Muscle of leg (tissue), 11 donors: ENCODE data around the gene SCUBE1. TPM values are rescaled to one million over a fixed set of nuclear protein-coding genes. Genes with fewer than 3 reads are reported as not detected.
A peak's percentile ranks its signal among the peaks of the same experiment; 100 is the strongest.

Experiments
- DNase-seq: peaks from one replicate; pipeline ENCODE4 v3.0.0; 2013
- H3K27ac ChIP-seq: one replicate; pipeline ENCODE4 v1.5.1; 2013; ENCODE audit warnings: mild to moderate bottlenecking, low read length, control low read depth
- H3K27me3 ChIP-seq: one replicate; pipeline ENCODE4 v1.6.1; 2013; ENCODE audit warnings: low read length; ENCODE audit not compliant: control insufficient read depth, insufficient read depth
- H3K36me3 ChIP-seq: one replicate; pipeline ENCODE4 v1.6.1; 2013; ENCODE audit warnings: low read length; ENCODE audit not compliant: control insufficient read depth, insufficient read depth
- H3K4me1 ChIP-seq: one replicate; pipeline ENCODE4 v1.6.1; 2013; ENCODE audit warnings: low read length; ENCODE audit not compliant: control insufficient read depth, insufficient read depth
- H3K4me3 ChIP-seq: one replicate; pipeline ENCODE4 v1.5.1; 2013; ENCODE audit warnings: low read length, control low read depth
- H3K9me3 ChIP-seq: replicated peaks from 2 replicates; pipeline ENCODE4 v1.6.1; 2013; ENCODE audit warnings: low read depth, low read length; ENCODE audit not compliant: control insufficient read depth
- WGBS: methylation state at CpG from one replicate; pipeline ENCODE4 v1.1.5; 2013; ENCODE audit warnings: missing lambda C conversion rate; ENCODE audit not compliant: insufficient coverage; 5-methylcytosine and 5-hydroxymethylcytosine counted together
- polyA plus RNA-seq, 8 donors: library from polyadenylated mRNA; unstranded; fragments of 120-200 nt; gene quantifications; one replicate each; pipeline versions ENCODE4 v1.2.1 to v1.2.3, GENCODE V29; 2013; ENCODE audit warnings: inconsistent platforms in 1 of 8, low replicate concordance in 1 of 8; ENCODE audit not compliant: insufficient read length in 8 of 8, insufficient read depth in 1 of 8
- total RNA-seq: library from RNA; stranded (reverse); fragments of 120-200 nt; gene quantifications from one replicate; pipeline ENCODE4 v1.2.4, GENCODE V29; 2013

Gene SCUBE1
- total and polyA plus RNA-seq, 9 donors = 0.13 to 2.1 (median 0.45) TPM

- H3K27ac ChIP-seq = no peak overlapping the region
- H3K9me3 ChIP-seq = no peaks in the 10 kb centered on the region
- WGBS = 58% methylated on average over 12 of the region's 22 CpGs
- no peaks in the 10 kb centered on the region for H3K36me3 ChIP-seq
- H3K27me3 ChIP-seq = peaks cover 2% of the 10 kb centered on the region
- no peak overlapping the region for H3K4me3 ChIP-seq
- DNase-seq = no peak
- no peaks in the 10 kb centered on the region for H3K4me1 ChIP-seq
Measured at GRCh38 chr22:43197271-43197941, 145.8 kb downstream of the SCUBE1 start.

DNA sequence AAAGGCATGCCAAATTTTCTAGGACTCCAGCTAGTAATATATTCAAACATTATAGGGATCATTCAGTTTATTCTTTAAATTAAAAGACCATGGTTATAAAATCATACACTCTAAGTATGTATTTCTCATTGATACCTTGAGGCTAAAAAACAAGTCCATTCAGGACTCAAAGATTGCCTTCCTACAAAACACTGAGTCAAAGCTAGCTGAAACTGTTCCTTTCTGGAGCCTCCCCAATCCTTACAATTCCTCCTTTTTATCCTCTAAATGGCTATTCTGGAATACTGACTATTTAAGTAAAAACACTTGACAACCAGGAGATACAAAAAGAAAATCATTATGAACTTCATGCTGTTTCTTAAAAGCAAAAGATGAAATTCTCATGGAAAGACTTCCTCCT lies 151.3 kb downstream of the SCUBE1 start:
- H3K27me3 ChIP-seq = peaks cover 11% of the 10 kb centered on the region
- no peak for DNase-seq
- H3K9me3 ChIP-seq = no peaks in the 10 kb centered on the region
- H3K36me3 ChIP-seq = no peaks in the 10 kb centered on the region
- H3K4me1 ChIP-seq = peaks cover 2% of the 10 kb centered on the region
- H3K27ac ChIP-seq = no peak overlapping the region
- H3K4me3 ChIP-seq = no peak overlapping the region

DNA sequence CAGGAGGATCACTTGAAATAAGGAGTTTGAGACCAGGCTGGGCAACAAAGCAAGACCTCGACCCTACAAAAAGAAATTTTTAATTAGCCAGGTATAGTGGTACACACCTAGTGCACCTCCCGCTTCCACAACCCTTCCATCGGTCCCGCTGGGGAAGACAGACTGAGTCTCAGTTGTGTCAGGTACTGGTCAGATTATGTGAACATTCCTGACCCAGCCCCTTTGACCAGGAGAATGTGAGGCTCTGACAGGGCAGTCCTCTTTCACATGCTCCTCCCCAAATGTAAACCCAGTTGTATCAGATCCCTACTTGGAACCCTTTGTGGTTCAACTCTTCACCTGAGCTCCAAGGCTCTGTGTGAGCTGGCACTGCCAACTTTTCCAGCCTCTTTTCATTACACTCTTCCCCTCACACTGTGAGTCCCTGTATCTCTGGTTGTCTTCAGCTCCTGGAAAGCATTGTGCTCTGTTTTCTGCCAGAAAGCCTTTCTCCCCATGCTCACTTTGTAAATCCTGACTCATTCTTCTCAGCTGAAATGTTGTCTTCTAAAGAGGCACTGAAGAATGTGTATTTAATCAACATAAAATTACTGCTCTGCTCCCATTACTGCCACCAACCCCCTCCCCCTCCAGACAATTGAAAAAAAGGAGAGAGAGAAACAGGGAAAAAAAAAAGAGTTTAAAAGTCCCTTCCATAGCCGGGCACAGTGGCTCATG lies 154.2 kb downstream of the SCUBE1 start:
- 100% methylated on average over 3 of the region's 5 CpGs for WGBS
- H3K4me1 ChIP-seq = peaks cover 21% of the 10 kb centered on the region
- DNase-seq = no peak

DNA sequence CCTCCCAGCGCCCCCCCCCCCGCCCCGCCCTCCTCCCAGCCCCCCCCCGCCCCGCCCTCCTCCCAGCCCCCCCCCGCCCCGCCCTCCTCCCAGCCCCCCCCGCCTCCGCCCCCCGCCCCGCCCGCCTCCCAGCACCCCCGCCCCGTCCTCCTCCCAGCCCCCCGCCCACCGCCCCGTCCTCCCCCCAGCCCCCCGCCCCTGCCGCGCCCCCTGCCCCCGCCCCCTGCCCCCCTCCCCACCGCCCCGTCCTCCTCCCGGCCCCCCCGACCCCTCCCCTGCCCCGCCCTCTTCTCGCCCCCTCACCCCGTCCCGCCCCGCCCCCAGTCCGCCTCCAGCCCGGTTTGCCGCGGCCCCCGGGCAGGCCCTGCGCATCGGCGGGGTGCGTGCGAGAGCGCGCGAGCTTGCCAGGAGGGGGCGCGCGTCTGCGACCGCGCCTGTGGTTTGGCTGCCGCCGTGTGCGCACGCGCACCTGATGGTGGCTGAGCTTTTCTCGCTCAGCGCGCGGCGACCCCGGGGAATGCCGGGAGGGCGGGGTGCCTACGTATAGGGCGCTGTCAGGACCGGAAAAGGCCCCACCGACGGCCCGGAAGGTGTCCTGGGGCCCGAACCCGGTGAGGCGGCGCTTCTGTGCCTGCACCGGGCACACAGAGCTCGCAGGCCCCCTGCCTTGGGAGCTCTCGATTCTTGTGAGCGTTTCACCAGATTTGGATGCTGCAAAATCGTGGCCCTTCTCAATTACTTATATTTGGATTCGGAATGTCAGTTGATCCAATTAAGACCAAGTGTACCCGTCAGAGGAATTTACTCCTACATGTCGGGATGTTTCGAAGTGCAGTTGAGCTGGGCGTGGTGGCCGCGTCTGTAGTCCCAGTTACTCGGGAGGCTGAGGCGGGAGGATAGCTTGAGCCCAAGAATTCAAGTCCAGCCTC lies 155.7 kb downstream of the SCUBE1 start:
- peaks cover 21% of the 10 kb centered on the region for H3K4me1 ChIP-seq
- H3K9me3 ChIP-seq = no peaks in the 10 kb centered on the region
- DNase-seq = peak; percentile 98
- H3K4me3 ChIP-seq = peak overlapping the region; percentile 59
- H3K36me3 ChIP-seq = peaks cover 10% of the 10 kb centered on the region
- H3K27me3 ChIP-seq = peaks cover 9% of the 10 kb centered on the region
- peak overlapping the region; percentile 94 for H3K27ac ChIP-seq
- WGBS = 1% methylated on average over 45 of the region's 86 CpGs

More for the DNA sequence above, 154.2 kb downstream of the SCUBE1 start:
- H3K4me3 ChIP-seq = no peak overlapping the region
- H3K27me3 ChIP-seq = peaks cover 11% of the 10 kb centered on the region
- H3K27ac ChIP-seq = no peak overlapping the region
- no peaks in the 10 kb centered on the region for H3K36me3 ChIP-seq
- H3K9me3 ChIP-seq = no peaks in the 10 kb centered on the region

DNA sequence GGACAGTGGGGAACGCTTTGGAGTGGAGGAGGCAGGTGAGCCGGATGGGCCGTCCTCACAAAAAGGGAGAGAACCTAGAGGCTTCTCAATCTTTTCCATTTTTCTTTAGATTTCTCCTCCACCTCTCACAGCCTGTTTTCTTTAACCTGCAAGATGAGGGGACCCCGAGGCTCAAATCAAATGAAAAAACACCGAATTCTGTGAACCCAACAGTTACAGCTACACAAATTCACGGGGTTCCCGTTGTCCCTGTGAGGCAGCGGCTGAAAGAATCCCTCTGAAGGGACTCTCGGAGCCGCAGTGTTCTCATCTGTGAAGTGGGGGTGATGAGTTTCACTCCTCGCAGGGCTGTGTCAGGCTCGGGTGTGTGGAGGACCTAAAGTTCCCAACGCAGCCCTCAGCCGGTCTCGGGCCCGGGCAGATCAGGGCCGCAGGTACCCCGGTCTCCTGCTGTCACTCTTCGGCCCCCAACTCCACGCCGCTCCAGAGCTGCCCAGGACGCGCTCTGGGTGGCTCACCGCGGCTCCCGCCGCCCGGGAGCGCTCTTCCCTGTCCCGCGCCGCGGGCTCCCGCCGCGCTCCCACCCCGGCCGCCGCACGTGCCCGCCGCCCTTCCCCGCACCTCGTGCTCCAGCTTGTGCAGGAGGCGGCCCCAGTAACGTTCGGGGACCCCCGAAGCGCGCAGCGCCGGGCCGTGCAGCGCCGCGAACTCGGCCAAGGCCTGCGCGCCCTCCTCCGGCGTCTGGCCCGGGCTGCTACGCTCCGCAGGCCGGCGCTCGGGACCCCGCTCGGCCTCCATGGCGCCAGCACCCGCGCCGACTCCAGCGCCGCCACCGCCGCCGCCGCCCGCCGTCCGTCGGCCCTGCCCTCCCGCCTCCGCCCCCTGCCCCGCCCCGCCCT lies 156.7 kb downstream of the SCUBE1 start, which contains the start of gene TTLL12:
Gene TTLL12, minus strand, starts transcription at position 863 of the 899 bp plus-strand sequence. Its CDS starts 65 bp downstream, at position 798.
- peaks cover 9% of the 10 kb centered on the region for H3K27me3 ChIP-seq
- H3K27ac ChIP-seq = peak within 1 kb of the TSS; percentile 94
- peaks cover 21% of the 10 kb centered on the region for H3K4me1 ChIP-seq
- DNase-seq = peak; percentile 81
- H3K9me3 ChIP-seq = no peaks in the 10 kb centered on the region
- H3K36me3 ChIP-seq = peaks cover 18% of the 10 kb centered on the region
- peak within 1 kb of the TSS; percentile 63 for H3K4me3 ChIP-seq
- under 1% methylated on average over 57 of the region's 87 CpGs for WGBS

DNA sequence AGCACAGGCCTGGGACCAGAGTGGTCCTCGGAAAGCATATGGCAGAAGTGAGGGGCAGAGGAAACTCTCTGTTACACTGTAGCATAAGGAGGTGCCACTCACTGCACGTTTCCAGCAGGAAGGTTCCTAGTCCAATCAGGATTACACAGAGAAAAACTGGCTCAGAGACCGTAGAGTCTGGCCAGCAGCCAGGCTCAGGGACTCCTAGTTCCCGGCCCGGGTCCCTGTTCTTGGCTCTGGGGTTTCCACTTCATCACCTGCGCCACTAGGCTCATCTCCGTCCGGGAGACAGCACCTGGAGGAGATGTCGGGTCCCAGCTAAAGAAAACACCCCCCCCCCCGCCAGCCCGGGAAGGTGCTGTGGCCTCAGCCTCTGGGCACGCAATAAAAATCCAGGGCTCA lies 157.3 kb downstream of the SCUBE1 start:
- peaks cover 21% of the 10 kb centered on the region for H3K4me1 ChIP-seq
- 18% methylated on average over 7 of the region's 12 CpGs for WGBS
- H3K9me3 ChIP-seq = no peaks in the 10 kb centered on the region
- peak overlapping the region; percentile 63 for H3K4me3 ChIP-seq
- peaks cover 4% of the 10 kb centered on the region for H3K27me3 ChIP-seq
- peak; percentile 69 for DNase-seq
- H3K36me3 ChIP-seq = peaks cover 22% of the 10 kb centered on the region
- H3K27ac ChIP-seq = no peak overlapping the region

- H3K36me3 ChIP-seq = peaks cover 43% of the 10 kb centered on the region
- 88% methylated on average over 10 of the region's 12 CpGs for WGBS
- H3K4me1 ChIP-seq = peaks cover 21% of the 10 kb centered on the region
- H3K4me3 ChIP-seq = no peak overlapping the region
- no peaks in the 10 kb centered on the region for H3K27me3 ChIP-seq
- no peak overlapping the region for H3K27ac ChIP-seq
- H3K9me3 ChIP-seq = no peaks in the 10 kb centered on the region
- no peak for DNase-seq
Measured at GRCh38 chr22:43183496-43184277, 159.5 kb downstream of the SCUBE1 start.

DNA sequence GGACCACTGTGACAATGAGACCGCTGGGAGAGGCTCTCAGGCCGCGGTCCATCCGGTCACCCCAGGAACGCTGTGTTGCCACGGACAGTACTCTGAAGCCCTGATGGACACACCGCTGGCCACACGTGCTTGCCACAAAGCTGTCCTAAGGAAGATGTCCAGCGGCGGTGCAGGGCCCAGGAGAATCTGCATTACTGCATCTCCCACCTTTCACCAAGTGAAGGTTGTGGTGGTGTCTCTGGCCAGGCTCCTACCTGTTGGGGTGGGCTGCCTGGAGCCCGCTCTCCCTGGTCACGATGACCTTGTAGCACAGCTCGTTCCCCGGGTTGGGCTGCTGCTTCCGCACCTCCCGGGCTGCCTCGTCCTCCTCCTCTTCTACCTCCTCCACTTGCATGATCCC lies 160.4 kb downstream of the SCUBE1 start:
- Histone ChIP-seq H3K4me1 (peaks cover 18% of the 10 kb centered on the region), H3K27ac (no peak overlapping the region), H3K27me3 (no peaks in the 10 kb centered on the region), H3K4me3 (no peak overlapping the region), H3K9me3 (no peaks in the 10 kb centered on the region), H3K36me3 (peaks cover 48% of the 10 kb centered on the region)
- DNase-seq = no peak
- 81% methylated on average over 13 of the region's 17 CpGs for WGBS

GRCh38 chr22:43182118-43182517 lies 161.1 kb downstream of the SCUBE1 start:
- Histone ChIP-seq H3K9me3 (no peaks in the 10 kb centered on the region), H3K27me3 (no peaks in the 10 kb centered on the region), H3K4me1 (peaks cover 18% of the 10 kb centered on the region), H3K36me3 (peaks cover 51% of the 10 kb centered on the region), H3K4me3 (no peak overlapping the region), H3K27ac (no peak overlapping the region)
- DNase-seq = no peak
- WGBS = 87% methylated on average over 10 of the region's 10 CpGs
